HG03280 (cell line): ENCODE measurements around the gene C1orf56.

Experiments
- ATAC-seq: cut with Tn5 transposase; IDR thresholded peaks from one replicate; pipeline ENCODE4 v1.9.1; 2021; ENCODE audit warnings: mild to moderate bottlenecking, moderate library complexity; ENCODE audit not compliant: unreplicated experiment

C1orf56 gene

GRCh38 chr1:151013518-151013917 is 34.0 kb upstream of the C1orf56 start:
- no peak for ATAC-seq

- ATAC-seq, result no peak
Observed at GRCh38 chr1:151024540-151025146, 22.9 kb upstream of the C1orf56 start.

- no peak for ATAC-seq
Observed at GRCh38 chr1:151026460-151026859, 21.1 kb upstream of the C1orf56 start.

- ATAC-seq, result no peak
Observed at GRCh38 chr1:151032164-151032563, 15.4 kb upstream of the C1orf56 start.

- ATAC-seq, result no peak
Observed at GRCh38 chr1:151035167-151035566, 12.4 kb upstream of the C1orf56 start.

- no peak for ATAC-seq
Observed at GRCh38 chr1:151036356-151036755, 11.2 kb upstream of the C1orf56 start, which contains the start of gene BNIPL. Gene BNIPL, plus strand, starts transcription at chr1:151036586. Its CDS starts 140 bp downstream, at chr1:151036726.

GRCh38 chr1:151037032-151037431 is 10.5 kb upstream of the C1orf56 start:
- no peak for ATAC-seq

- no peak for ATAC-seq
Observed at GRCh38 chr1:151039521-151039920, 8.0 kb upstream of the C1orf56 start.

- no peak for ATAC-seq
Observed at GRCh38 chr1:151043163-151043562, 4.4 kb upstream of the C1orf56 start.

GRCh38 chr1:151047925-151048644 is 534 bp downstream of the C1orf56 start:
- peak; percentile 50 for ATAC-seq

GRCh38 chr1:151048645-151049032 is 1.1 kb downstream of the C1orf56 start:
- ATAC-seq, result no peak

- ATAC-seq, result no peak
Observed at GRCh38 chr1:151049458-151049857, 1.9 kb downstream of the C1orf56 start.

GRCh38 chr1:151050051-151050688 is 2.6 kb downstream of the C1orf56 start:
- ATAC-seq, result no peak

GRCh38 chr1:151051356-151052009 is 3.9 kb downstream of the C1orf56 start:
- no peak for ATAC-seq

GRCh38 chr1:151054971-151055547 is 7.5 kb downstream of the C1orf56 start:
- no peak for ATAC-seq

- ATAC-seq, result no peak
Observed at GRCh38 chr1:151055581-151055980, 8.0 kb downstream of the C1orf56 start.

GRCh38 chr1:151056149-151056548 is 8.6 kb downstream of the C1orf56 start:
- ATAC-seq, result no peak

- no peak for ATAC-seq
Observed at GRCh38 chr1:151058692-151059091, 11.1 kb downstream of the C1orf56 start.

- ATAC-seq, result peak; percentile 87
Observed at GRCh38 chr1:151059109-151060006, 11.8 kb downstream of the C1orf56 start, which contains the start of gene CDC42SE1. Gene CDC42SE1, minus strand, starts transcription at chr1:151059622. Its CDS starts 3,892 bp downstream, at chr1:151055730.
